Measurements from ENCODE around the gene RASL10A. TPM values are rescaled to one million over a fixed set of nuclear protein-coding genes. Genes with fewer than 3 reads are reported as not detected.

RASL10A gene
- total RNA-seq, 2 experiments from 2014 or later = 0.35 TPM; not detected in 1

DNA sequence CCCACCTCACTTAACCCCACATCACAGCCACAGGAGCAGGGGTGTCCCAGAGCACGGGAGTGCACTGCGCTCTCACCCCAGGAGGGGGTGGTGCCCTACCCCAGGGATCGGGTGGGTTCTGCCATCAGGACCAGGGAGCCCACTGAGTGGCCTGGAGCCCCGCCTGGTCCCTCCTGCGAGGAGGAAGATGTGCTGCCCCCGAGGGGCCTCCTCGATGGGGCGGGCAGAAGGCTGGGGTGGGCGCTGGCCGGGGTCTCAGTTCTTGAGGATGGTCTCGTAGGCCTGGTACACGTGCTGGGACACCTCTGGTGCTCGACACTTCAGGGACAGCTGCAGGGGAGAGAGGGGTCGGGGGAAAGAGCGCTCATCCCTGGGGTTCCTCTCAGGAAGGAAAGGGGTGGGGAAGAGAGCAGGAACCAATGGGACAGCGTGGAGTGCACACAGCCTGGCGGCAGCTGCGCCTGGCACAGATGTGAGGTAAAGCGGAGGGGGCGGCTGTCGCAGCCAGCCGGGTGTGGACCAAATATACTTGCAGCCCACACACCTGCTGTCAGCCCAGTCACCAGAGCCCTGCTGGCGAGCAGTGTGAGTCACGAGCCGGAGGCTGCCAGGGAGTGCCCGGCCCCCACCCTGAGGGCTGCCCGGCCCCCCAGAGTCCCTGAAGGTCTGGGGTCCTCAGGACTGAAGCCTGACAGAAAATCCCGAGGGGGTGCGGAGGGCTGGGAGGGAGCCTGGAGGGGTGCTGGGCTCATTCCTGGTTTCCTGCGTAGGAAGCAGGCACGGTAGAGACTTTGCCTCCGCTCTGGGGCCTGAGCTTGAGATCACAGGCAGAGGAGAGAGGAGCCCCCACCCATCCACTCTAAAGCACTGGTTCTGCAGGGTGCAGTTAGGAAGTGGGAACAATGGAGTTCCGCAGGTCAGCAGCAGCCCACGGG, 13.3 kb upstream of the RASL10A start:
- Mint-ChIP-seq H3K27me3 (no peaks in the 10 kb centered on the region), H3K36me3 (ENCODE audit: low read depth) (peaks cover 6% of the 10 kb centered on the region), H3K9me3 (ENCODE audit: low read depth) (no peaks in the 10 kb centered on the region), H3K4me3 (no peak overlapping the region), H3K4me1 (no peaks in the 10 kb centered on the region), H3K27ac (no peak overlapping the region)
- no peak for DNase-seq
- peak; percentile 16 for ATAC-seq
- CTCF ChIA-PET = interaction anchor here (1.0 kb wide), 1 partner anchor 40 kb away, joined by 3 read pairs; no protein-coding TSS in a partner anchor
- intact Hi-C loops (cut with DNase I, micrococcal nuclease) = no loop called here
- POLR2A ChIA-PET = no interaction called here

DNA sequence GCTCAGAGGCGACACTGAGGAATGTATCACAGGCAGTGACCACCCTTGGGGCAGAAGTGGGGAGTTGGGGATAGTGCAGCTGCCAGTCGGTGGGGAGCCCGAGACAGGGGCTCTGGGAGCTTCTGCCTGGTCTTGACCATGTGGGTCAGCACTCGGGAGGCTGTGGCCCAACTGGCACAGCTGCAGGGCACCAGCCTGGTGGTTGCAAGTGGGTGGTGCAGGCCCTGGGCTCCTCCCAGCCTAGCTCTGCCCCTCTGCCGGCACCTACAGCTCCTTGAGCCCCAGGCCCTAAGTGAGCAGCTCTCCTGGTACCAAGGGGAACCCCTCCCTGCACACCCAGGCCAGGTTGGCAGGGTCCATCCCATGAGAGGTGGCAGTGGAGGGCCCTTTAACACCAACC, 12.6 kb upstream of the RASL10A start:
- Mint-ChIP-seq H3K4me3 (no peak overlapping the region), H3K4me1 (no peaks in the 10 kb centered on the region), H3K27me3 (no peaks in the 10 kb centered on the region), H3K36me3 (ENCODE audit: low read depth) (peaks cover 6% of the 10 kb centered on the region), H3K27ac (no peak overlapping the region), H3K9me3 (ENCODE audit: low read depth) (no peaks in the 10 kb centered on the region)
- intact Hi-C loops (cut with DNase I, micrococcal nuclease) = no loop called here
- POLR2A ChIA-PET = no interaction called here
- ATAC-seq (peak; percentile 19), DNase-seq (no peak)
- CTCF ChIA-PET = interaction anchor here (1.0 kb wide), 1 partner anchor 39 kb away, joined by 3 read pairs; no protein-coding TSS in a partner anchor

DNA sequence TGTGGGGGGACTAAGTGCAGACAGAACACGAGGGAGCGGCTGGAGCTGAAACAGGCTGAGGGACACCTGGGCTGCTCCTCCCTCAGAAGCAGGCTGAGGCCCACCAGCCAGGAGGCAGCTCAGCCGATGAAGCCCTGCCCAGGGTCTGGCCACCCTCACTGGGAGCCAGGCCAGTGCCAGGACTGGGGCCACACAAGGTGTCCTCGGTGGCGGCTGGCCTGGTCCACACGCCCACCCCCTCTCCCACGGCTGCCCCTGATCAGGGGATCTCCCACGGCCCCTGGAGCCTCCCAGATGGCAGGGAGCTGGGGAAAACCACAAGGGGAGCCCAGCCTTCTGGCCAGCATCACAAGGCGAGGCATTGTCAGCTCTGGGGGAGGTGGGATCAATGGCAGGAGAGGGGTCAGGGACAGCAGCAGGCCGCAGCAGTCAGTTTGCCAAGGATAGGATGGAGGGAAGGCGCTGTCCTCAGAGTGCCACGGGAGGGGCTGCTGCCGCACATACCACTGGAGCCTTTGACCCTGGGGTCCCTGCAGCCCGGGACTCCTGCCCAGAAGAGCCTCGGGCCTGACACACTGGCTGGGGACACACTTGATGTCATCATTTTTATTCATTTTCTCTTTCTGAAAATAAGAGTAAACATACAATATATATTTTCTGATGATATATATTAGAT, 11.7 kb upstream of the RASL10A start:
- POLR2A ChIA-PET = interaction anchor here (0.6 kb wide), 1 partner anchor 66 kb away, joined by 4 read pairs; no protein-coding TSS in a partner anchor
- H3K27ac Mint-ChIP-seq = no peak overlapping the region

DNA sequence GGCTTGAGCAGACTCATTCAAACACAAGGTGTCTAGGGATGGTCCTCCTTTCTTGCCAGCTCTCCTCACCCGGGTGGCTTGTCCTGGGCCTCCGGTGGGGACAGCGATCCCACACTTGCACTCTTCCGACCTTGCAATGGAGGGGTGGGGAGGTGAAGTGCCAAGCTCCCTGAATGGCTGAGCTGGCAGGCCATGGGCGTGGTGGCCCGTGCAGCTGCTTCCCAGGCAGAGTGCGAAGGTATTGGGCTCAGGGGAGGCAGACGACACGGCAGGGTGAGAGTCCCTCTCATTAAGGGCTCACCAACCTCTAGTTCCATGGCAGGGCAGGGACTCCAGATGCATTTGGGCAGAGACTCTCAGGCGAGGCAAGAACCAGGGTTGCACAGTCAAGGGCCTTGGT, 11.0 kb upstream of the RASL10A start:
- H3K27ac Mint-ChIP-seq = no peak overlapping the region
- H3K27me3 Mint-ChIP-seq = no peaks in the 10 kb centered on the region
- peaks cover 6% of the 10 kb centered on the region for H3K36me3 Mint-ChIP-seq (ENCODE audit: low read depth)
- ATAC-seq (no peak), DNase-seq (no peak)
- POLR2A ChIA-PET = interaction anchor here (0.6 kb wide), 1 partner anchor 65 kb away, joined by 4 read pairs; no protein-coding TSS in a partner anchor
- CTCF ChIA-PET = interaction anchor here (0.6 kb wide), 1 partner anchor 213 kb away, joined by 3 read pairs; no protein-coding TSS in a partner anchor
- H3K9me3 Mint-ChIP-seq (ENCODE audit: low read depth) = no peaks in the 10 kb centered on the region
- H3K4me3 Mint-ChIP-seq = no peak overlapping the region
- intact Hi-C loops (cut with DNase I, micrococcal nuclease) = no loop called here
- no peaks in the 10 kb centered on the region for H3K4me1 Mint-ChIP-seq

More for the DNA sequence above, 11.7 kb upstream of the RASL10A start:
- DNase-seq (no peak), ATAC-seq (no peak)
- H3K9me3 Mint-ChIP-seq (ENCODE audit: low read depth) = no peaks in the 10 kb centered on the region
- intact Hi-C loops (cut with DNase I, micrococcal nuclease) = no loop called here
- CTCF ChIA-PET = interaction anchor here (1.0 kb wide), 1 partner anchor 38 kb away, joined by 3 read pairs; no protein-coding TSS in a partner anchor
- H3K4me3 Mint-ChIP-seq = no peak overlapping the region
- H3K27me3 Mint-ChIP-seq = no peaks in the 10 kb centered on the region
- H3K4me1 Mint-ChIP-seq = no peaks in the 10 kb centered on the region
- H3K36me3 Mint-ChIP-seq (ENCODE audit: low read depth) = peaks cover 6% of the 10 kb centered on the region

DNA sequence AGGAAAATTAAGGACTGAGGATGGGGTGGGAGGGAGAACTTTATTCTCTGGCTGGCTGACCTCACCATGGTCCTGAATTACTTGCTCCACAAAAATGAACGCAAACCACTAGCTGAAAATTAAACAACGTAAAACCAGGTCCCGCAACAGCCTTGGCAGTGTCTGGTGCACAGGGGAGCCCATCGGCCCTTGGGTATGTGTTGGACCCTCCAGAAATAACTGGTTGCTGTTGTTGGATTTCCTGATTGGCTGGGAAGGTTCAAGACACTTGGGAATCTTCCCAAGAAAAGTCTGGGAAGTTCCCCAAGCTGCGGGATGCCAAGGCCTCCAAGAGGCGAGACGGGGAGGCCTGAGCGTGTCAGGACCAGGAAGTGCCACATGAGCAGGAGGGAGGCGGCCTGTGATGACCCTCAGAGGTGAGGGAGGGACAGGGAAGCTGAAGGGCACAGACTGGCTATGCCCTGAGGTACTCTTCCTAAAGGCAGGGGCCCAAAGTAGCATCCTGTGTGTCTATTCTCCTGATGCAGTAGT, 10.4 kb upstream of the RASL10A start:
- no peak for DNase-seq
- no peaks in the 10 kb centered on the region for H3K27me3 Mint-ChIP-seq
- peaks cover 6% of the 10 kb centered on the region for H3K36me3 Mint-ChIP-seq (ENCODE audit: low read depth)
- H3K4me3 Mint-ChIP-seq = no peak overlapping the region
- no peak for ATAC-seq
- intact Hi-C loops (cut with DNase I, micrococcal nuclease) = no loop called here
- no peak overlapping the region for H3K27ac Mint-ChIP-seq
- H3K9me3 Mint-ChIP-seq (ENCODE audit: low read depth) = no peaks in the 10 kb centered on the region
- POLR2A ChIA-PET = no interaction called here
- CTCF ChIA-PET = interaction anchor here (0.6 kb wide), 1 partner anchor 214 kb away, joined by 3 read pairs; no protein-coding TSS in a partner anchor
- H3K4me1 Mint-ChIP-seq = no peaks in the 10 kb centered on the region

DNA sequence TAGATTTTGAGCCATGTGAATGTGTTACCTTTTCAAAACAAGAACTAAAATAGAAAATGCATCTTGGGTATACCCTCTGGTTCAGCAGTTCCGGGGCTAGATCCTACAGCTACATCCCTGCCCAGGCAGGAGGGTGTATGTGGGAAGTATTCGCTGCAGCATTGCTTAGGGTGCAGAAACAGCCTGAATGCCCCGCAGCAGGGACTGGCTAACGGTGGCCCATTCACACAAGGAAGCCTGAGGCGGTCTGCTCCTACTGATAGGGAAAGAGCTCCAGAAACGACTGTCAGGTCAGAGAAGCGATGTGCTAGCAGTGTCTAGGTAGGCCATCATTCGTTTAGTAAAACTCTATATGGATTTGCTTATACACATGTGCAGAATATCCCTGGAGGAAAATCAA, 9.9 kb upstream of the RASL10A start:
- Mint-ChIP-seq H3K4me3 (no peak overlapping the region), H3K27ac (no peak overlapping the region), H3K9me3 (ENCODE audit: low read depth) (no peaks in the 10 kb centered on the region), H3K27me3 (no peaks in the 10 kb centered on the region), H3K4me1 (no peaks in the 10 kb centered on the region), H3K36me3 (ENCODE audit: low read depth) (peaks cover 5% of the 10 kb centered on the region)
- intact Hi-C loops (cut with DNase I, micrococcal nuclease) = no loop called here
- no peak for DNase-seq
- no peak for ATAC-seq
- POLR2A ChIA-PET = no interaction called here
- CTCF ChIA-PET = no interaction called here

DNA sequence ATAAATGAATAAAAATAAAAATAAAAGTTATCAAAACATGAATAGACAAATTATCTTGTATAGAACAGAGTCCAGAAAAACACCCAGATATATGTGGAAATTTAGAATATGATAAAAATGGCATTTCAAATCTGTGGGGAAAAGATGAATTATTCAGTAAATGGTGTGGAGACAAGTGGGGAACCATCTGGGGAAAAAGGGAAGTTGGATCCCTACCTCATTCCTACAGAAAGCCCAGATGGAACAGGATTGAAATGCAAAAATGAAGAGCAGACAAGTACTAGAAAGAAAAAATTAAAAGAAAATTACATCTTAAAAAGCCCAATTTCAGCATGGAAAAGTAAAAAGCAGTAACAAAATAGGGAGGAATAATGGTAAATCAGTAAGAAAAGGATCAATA, 8.1 kb upstream of the RASL10A start:
- no peak overlapping the region for H3K27ac Mint-ChIP-seq
- no peaks in the 10 kb centered on the region for H3K9me3 Mint-ChIP-seq (ENCODE audit: low read depth)
- no peaks in the 10 kb centered on the region for H3K27me3 Mint-ChIP-seq
- intact Hi-C loops (cut with DNase I, micrococcal nuclease) = no loop called here
- POLR2A ChIA-PET = no interaction called here
- H3K4me1 Mint-ChIP-seq = no peaks in the 10 kb centered on the region
- CTCF ChIA-PET = no interaction called here
- H3K36me3 Mint-ChIP-seq (ENCODE audit: low read depth) = peaks cover 2% of the 10 kb centered on the region
- H3K4me3 Mint-ChIP-seq = no peak overlapping the region
- DNase-seq (no peak), ATAC-seq (no peak)

DNA sequence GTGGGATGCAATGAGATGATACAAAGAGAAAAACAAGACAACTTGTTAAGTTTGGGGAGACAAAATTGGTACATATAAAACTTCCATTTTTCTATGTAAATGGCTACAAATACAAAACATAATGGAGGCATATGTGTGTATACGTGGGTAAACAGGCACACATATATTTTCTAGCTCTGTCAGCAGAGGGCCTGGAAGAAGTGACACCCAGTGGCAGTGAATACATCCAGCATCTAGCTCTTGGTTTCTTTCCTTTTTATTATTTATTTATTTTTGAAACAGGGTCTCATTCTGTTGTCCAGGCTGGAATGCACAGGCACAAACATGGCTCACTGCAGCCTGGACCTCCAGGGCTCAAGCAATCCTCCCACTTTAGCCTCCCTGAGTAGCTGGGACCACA, 5.0 kb upstream of the RASL10A start:
- CTCF ChIA-PET = no interaction called here

DNA sequence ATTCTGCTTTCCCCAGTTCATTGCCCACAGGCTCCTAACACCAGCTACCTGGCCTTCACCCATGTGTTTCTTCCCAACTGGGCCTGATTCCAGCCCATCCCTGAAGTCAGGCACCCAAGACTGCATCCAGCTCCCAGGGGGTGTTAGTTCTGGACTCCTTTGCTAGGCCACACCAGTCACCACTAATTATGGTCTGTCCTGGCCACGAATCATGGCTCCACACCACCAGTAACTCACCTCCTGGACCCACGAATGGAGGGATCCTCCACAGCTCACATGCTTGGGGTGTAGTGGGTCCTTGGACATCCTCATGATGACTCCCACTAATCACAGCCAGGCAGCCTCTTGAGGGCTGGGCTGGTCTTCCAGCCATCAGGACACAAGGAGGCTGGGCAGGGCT, 3.6 kb upstream of the RASL10A start:
- Mint-ChIP-seq H3K27ac (no peak overlapping the region), H3K9me3 (ENCODE audit: low read depth) (no peaks in the 10 kb centered on the region), H3K4me3 (no peak overlapping the region), H3K36me3 (ENCODE audit: low read depth) (peaks cover 3% of the 10 kb centered on the region), H3K4me1 (peaks cover 7% of the 10 kb centered on the region), H3K27me3 (peaks cover 19% of the 10 kb centered on the region)
- intact Hi-C loops (cut with DNase I, micrococcal nuclease) = no loop called here
- ATAC-seq = no peak
- ChIA-PET CTCF (no interaction called here), POLR2A (no interaction called here)
- no peak for DNase-seq

More for the DNA sequence above, 5.0 kb upstream of the RASL10A start:
- Mint-ChIP-seq H3K9me3 (ENCODE audit: low read depth) (no peaks in the 10 kb centered on the region), H3K36me3 (ENCODE audit: low read depth) (peaks cover 3% of the 10 kb centered on the region), H3K4me3 (no peak overlapping the region), H3K27ac (no peak overlapping the region), H3K4me1 (no peaks in the 10 kb centered on the region), H3K27me3 (peaks cover 12% of the 10 kb centered on the region)
- no peak for DNase-seq
- intact Hi-C loops (cut with DNase I, micrococcal nuclease) = no loop called here
- ATAC-seq = no peak
- POLR2A ChIA-PET = no interaction called here

DNA sequence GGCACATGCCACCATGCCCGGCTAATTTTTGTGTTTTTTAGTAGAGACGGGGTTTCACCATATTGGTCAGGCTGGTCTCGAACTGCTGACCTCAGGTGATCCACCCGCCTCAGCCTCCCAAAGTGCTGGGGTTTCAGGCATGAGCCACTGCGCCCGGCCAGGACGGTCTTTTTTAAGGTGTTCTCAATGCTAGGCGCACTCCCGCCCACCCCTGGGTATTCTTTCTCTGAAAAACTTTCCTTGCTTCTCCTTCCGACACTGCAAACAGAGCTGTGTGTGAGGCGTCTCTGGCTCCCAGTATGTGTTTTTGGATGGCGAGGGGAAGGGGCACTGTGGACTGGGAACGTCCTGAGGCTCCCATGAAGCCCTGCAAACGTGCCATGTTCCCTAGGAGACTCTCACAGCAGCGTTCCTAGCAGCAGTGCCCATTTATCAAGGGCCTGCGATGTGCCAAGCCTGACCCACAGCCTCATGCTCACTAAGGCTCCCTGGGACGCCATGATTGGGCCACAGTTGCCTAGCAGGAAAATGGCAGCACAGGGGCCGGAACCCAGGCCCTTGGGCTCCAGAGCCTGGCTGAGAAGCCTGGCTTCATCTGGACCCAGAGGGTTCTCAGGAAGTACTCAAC, 2.4 kb upstream of the RASL10A start:
- no peak overlapping the region for H3K27ac Mint-ChIP-seq
- ChIA-PET POLR2A (no interaction called here), CTCF (interaction anchor here (0.6 to 1.3 kb wide), 2 partner anchors 38 to 669 kb away, joined by 3 to 4 read pairs; no protein-coding TSS in a partner anchor)
- H3K4me1 Mint-ChIP-seq = peaks cover 15% of the 10 kb centered on the region
- H3K4me3 Mint-ChIP-seq = no peak overlapping the region
- DNase-seq (no peak), ATAC-seq (no peak)
- peaks cover 31% of the 10 kb centered on the region for H3K27me3 Mint-ChIP-seq
- H3K36me3 Mint-ChIP-seq (ENCODE audit: low read depth) = peaks cover 3% of the 10 kb centered on the region
- H3K9me3 Mint-ChIP-seq (ENCODE audit: low read depth) = no peaks in the 10 kb centered on the region
- intact Hi-C loops (cut with DNase I, micrococcal nuclease) = no loop called here

DNA sequence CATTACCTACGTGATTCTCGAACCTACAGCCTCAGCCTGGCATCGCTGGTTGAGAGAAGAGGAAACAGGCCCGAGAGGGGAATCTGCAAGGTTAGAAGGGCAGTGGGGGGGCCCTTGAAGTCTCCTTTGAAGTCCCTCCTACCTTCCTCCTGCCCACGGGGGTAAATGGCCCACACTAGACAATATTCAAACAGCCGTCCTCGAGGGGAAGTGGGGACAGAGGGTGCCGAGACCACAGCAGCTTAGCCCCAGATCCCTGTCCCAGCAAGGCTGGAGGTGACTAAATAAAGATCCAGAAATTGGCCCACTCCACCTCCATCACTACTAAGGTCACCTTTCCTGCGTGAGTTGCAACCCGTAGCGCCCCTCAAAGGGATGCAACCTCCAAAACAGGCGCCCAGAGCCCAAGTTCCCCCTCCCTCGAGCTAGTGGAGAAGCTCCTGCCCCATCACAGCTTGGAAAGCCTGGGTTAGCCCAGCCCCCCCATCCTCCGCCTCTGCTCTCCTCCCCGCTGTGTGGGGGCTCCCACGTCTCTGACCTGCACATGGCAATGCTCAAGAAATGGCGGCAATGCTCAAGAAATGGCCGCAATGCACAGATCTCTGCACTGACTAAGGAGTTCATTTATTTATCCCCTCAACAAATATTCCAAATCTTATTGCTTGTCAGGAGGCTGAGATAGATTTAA, 788 bp upstream of the RASL10A start:
- no peak for ATAC-seq
- Mint-ChIP-seq H3K4me1 (peaks cover 18% of the 10 kb centered on the region), H3K27me3 (peaks cover 36% of the 10 kb centered on the region), H3K4me3 (no peak overlapping the region), H3K36me3 (ENCODE audit: low read depth) (peaks cover 3% of the 10 kb centered on the region), H3K9me3 (ENCODE audit: low read depth) (no peaks in the 10 kb centered on the region), H3K27ac (no peak overlapping the region)
- intact Hi-C loops (cut with DNase I, micrococcal nuclease) = no loop called here
- CTCF ChIA-PET = interaction anchor here (0.5 to 1.3 kb wide), 3 partner anchors 37 to 368 kb away, joined by 3 to 4 read pairs (median 3); no protein-coding TSS in a partner anchor
- POLR2A ChIA-PET = no interaction called here
- DNase-seq = no peak

Measured in activated CD4-positive, alpha-beta T cell treated with anti-CD3 and anti-CD28 coated beads for 36 hours (primary cell).